Suprapubic skin (tissue), 4 donors: ENCODE measurements around the gene VRK3.

Source experiments
- POLR2A ChIP-seq, 2 donors: fragments of 450-650 bp; IDR thresholded peaks; one replicate each; pipeline ENCODE4 v1.6.1; 2017; ENCODE audit warnings: antibody characterized with exemption in 2 of 2, mild to moderate bottlenecking in 2 of 2, moderate library complexity in 2 of 2
- POLR2AphosphoS5 ChIP-seq, 3 donors: sonication (generic); formaldehyde crosslinking; IDR thresholded peaks; one replicate each; pipeline ENCODE4 v1.6.1; 2017; ENCODE audit warnings: antibody characterized with exemption in 3 of 3
- TF ChIP-seq, protein P1 (sequence below), 2 donors: fragments of 200-600 bp in 1 of 2; fragments of 450-650 bp in 1 of 2; sonication (generic) in 1 of 2; IDR thresholded peaks; one replicate each; pipeline ENCODE4 v1.5.1; 2016 to 2019; ENCODE audit warnings: antibody characterized with exemption in 2 of 2, mild to moderate bottlenecking in 1 of 2, moderate library complexity in 1 of 2

DNA sequence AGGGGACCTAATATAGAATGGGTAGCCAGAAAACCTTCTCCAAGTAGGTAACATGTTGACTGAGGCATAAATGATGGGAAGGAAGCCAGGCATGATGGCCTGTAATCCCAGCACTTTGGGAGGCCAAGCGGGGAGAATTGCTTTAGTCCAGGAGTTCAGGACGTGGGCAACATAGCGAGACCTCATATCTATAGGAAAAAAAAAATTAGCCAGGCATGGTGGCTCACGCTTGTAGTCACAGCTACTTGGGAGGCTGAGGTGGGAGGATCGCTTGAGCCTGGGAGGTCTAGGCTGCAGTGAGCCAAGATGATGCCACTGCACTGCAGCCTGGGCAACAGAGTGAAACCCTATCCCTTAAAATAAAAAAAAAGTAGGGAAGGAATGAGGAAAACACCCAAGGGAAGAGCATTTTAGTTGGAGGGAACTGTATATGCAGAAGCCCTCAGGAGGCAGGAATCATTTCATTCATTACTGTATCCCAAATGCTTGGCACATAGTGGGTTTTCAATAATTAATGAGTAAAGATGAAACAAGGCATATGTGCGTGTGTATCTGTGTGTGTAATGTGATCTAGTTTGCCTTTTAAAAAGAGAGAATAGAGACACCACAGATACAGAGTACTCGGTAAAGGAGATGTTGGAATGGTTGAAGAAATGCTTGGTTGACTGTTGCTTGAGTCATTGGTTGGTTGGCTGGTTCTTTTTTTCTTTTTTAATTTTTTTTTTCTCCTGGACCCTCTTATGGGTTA is 93.7 kb downstream of the VRK3 start:
- TF ChIP-seq, protein P1, sequence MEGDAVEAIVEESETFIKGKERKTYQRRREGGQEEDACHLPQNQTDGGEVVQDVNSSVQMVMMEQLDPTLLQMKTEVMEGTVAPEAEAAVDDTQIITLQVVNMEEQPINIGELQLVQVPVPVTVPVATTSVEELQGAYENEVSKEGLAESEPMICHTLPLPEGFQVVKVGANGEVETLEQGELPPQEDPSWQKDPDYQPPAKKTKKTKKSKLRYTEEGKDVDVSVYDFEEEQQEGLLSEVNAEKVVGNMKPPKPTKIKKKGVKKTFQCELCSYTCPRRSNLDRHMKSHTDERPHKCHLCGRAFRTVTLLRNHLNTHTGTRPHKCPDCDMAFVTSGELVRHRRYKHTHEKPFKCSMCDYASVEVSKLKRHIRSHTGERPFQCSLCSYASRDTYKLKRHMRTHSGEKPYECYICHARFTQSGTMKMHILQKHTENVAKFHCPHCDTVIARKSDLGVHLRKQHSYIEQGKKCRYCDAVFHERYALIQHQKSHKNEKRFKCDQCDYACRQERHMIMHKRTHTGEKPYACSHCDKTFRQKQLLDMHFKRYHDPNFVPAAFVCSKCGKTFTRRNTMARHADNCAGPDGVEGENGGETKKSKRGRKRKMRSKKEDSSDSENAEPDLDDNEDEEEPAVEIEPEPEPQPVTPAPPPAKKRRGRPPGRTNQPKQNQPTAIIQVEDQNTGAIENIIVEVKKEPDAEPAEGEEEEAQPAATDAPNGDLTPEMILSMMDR (IDR thresholded peaks at IDR 0.05), result no peak
- TF ChIP-seq POLR2A (IDR thresholded peaks at IDR 0.05) (no peak), POLR2AphosphoS5 (IDR thresholded peaks at IDR 0.05) (no peak)
